Skeletal muscle cell (primary cell): ENCODE measurements around the gene CPLANE2.
"Not testable (repeated sequence)": the region's sequence is repeated elsewhere in the genome, so short reads cannot be mapped to it uniquely, and the experiment has no call there.

Experiments used
- DNase-seq: peaks from one replicate; pipeline ENCODE4 v3.0.0-alpha.2; 2010; ENCODE audit warnings: low read depth
- H3K4me3 ChIP-seq: 2 replicates; pipeline ENCODE4 v1.5.1; 2011; ENCODE audit warnings: low read depth, mild to moderate bottlenecking, control low read depth, low read length, moderate library complexity

The CPLANE2 gene, protein sequence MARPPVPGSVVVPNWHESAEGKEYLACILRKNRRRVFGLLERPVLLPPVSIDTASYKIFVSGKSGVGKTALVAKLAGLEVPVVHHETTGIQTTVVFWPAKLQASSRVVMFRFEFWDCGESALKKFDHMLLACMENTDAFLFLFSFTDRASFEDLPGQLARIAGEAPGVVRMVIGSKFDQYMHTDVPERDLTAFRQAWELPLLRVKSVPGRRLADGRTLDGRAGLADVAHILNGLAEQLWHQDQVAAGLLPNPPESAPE

DNA sequence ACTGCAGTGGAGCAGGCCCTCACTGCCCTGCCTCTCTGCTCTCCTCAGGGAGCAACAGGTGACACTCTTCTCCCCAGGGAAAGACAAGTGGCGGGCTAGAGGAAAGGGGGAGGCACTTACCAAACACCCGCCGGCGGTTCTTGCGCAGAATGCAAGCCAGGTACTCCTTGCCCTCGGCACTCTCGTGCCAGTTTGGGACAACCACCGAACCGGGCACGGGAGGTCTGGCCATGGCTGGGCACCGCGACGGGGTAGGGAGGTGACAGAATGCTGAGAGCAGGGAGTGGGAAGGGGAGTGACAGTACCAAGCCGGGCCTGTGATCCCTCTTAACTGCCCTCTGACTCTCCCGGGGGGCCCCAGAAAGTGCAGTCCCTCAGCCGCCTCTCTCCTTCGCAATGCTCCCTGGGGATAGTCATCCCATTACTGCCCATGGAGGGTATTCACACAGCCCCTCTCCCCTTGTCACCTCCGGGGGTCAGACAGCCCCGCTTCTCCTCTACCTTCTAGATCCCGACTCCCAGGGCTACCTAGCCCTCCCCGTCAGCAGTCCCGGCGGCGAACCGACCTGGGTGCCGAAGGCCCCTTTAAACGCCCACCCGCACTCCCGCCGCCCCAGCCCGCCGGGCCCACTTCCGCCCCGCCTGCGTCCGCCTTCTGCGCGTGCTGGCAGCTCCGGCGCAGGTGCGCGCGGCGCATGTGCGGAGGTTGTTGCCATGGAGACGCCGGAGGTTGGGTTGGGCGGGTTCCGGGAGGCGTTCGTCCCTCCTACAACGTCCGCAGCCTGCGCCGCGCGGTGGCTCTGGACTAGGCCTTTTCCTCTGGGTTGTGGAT is at the start of gene CPLANE2:
Gene CPLANE2 (minus strand): TSS at position 673 of the 832 bp plus-strand sequence. CDS start 441 bp downstream, at position 232.
- peak; percentile 56 for DNase-seq
- H3K4me3 ChIP-seq, result peak within 1 kb of the TSS; percentile 67

DNA sequence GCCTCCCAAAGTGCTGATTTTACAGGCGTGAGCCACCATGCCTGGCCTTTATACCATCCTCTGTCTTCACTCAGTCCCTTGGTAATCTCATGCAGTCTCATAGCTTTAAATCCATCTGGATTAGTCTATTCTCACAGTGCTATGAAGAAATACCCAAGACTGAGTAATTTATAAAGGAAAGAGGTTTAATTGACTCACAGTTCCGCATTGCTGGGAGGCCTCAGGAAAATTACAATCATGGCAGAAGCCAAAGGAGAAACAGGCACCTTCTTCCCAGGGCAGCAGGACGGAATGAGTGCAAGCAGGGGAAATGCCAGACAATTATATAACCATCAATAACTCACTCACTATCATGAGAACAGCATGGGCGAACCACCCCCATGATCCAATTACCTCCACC is 49.1 kb upstream of the CPLANE2 start:
- DNase-seq, result no peak
- H3K4me3 ChIP-seq, result no peak overlapping the region

DNA sequence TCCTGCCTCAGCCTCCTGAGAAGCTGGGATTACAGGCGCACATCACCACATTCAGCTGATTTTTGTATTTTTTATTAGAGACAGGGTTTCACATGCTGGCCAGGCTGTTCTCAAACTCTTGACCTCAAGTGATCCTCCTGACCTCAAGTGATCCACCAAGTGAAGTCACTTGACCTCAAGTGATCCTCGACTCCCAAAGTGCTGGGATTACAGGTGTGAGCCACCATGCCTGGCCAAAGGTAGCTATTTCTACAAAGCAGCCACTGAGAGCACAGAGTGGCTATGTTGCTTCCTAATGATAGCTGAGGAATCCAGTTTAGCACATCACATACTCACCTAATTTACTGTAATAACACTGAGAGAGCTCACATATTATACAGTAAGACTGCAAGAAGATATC is 44.8 kb upstream of the CPLANE2 start:
- H3K4me3 ChIP-seq, result no peak overlapping the region
- DNase-seq, result no peak

DNA sequence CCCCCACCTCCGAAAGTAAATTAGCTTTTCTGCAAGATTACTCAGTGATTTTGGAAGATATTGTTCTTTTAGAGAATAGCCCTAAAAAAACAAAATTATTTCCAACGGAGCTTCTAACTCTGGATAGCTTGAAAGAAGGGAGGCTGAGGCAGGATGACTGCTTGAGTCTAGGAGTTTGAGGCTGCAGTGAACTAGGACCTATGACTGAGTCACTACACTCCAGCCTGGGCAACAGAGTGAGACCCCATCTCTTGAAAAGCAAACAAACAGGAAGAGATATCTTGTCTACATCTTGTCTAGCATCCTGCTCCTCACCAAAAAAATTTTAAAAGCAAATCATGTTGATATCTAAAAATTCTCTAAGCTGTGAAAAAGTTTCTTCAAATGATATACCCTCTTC is 42.2 kb upstream of the CPLANE2 start:
- no peak overlapping the region for H3K4me3 ChIP-seq
- DNase-seq, result no peak

DNA sequence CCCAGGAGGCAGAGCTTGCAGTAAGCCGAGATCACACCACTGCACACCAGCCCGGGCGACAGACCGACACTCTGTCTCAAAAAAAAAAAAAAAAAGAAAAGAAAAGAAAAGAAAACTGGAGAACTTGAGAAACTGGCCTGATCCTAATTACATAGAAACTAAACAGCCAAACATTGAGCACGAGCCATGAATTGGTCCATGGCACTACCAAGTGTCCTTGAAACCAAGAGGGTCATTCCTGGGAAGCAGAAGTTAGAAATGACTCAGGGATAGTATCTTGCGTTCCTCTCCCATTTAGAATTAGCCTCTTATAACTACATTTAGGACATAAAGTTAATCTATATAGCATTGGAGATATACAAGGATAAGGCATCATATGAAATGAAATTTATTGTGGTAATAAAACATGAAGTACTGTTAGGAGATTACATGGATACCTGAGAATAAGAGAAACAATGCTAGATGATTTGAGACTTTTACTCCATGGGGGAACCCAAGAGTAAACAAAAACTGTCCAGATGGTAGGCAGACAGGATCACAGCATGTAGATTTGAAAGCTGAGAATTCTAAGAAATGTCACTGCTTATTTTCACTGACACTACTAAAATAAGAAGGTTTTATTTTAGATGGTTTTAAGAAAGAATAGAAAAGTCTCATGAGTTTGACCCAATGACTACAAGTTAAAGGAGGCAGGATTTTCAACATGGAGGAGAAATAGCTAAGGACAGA is 39.5 kb upstream of the CPLANE2 start:
- no peak for DNase-seq

DNA sequence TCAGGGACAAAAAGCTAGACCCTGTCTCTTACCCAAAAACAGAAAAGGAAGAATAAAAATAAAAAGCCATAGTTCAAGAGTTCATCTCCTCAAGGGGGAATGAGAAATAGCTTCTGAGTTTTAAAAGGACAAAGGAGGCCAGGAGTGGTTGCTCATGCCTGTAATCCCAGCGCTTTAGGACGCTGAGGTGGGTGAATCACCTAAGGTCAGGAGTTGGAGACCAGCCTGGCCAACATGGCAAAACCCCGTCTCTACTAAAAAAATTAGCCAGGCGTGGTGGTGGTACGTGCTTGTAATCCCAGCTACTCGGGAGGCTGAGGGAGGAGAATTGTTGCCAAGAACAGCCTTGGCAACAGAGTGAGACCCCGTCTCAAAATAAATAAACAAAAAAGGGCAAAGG is 38.6 kb upstream of the CPLANE2 start:
- no peak overlapping the region for H3K4me3 ChIP-seq
- DNase-seq, result no peak

More for the DNA sequence above, 39.5 kb upstream of the CPLANE2 start:
- no peak overlapping the region for H3K4me3 ChIP-seq

DNA sequence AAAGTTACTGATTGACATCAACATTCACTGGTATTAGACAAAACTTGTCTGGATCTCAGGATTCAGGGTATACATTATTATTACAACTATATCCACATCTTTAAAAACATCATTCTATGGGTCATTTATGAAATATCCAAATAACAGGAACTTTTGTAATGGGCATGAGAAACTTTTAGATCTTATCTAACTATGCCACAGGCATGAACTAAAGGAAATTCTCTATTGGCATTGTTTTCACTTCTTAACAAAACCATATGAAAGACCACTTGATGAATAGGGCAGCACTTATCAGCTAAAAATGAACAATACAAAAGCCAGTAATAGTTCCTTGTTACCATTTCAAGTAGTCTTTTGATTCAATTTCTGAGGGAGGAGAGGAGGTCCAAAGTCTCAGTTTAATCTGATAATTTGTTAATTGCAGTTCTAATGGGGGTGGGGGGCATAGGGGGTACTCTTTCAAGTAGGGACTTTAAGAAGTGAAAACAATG is 30.8 kb upstream of the CPLANE2 start:
- no peak for DNase-seq
- H3K4me3 ChIP-seq, result no peak overlapping the region

DNA sequence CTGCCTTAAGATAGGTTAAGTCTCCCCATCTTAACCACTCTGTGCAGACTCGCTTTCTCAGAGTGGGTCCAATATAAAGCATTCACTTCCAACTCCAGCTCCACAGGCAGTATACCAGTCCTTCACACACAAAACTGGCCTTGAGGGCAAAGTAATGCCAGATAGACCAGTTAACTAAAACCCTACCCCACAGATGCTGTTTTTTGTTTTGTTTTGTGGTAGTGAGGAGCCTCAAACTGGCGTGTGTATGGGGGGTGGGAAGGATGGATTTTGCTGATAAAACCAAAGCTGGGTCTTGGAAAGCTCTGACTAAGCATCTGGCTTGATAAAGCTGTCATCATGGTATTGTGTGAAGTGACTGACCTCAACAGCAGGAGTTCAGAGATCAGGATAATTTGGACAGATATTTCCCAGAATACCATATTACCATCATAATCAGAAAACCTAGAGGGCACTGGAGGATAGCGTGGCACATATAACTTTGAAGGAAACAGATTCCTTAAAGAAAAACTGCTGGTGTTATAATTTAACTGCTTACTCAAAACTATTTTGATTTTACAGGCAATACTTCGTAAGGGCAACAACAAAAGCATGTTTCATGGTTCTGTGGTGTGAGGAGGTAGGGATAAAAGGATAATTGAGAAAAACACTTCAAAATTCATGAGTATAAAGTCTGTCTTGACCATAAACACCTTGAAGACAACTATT is 29.6 kb upstream of the CPLANE2 start:
- no peak for DNase-seq

DNA sequence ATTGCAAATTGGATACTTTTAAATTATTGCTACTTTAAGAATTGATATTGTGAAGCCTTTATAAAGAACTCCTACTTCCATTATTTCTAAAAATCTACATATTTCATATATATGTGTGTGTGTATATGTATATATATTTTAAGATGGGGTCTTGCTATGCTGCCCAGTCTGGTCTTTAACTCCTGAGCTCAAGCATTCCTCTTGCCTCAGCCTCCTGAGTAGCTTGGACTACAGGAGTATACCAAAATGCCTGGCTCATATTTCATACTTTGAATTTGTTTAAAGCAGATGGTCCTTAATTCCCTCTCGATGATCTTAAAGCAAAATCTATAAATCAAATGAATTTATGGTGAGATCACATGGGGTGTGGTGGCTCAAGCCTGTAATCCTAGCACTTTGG is 25.1 kb upstream of the CPLANE2 start:
- DNase-seq, result no peak
- H3K4me3 ChIP-seq, result no peak overlapping the region

More for the DNA sequence above, 29.6 kb upstream of the CPLANE2 start:
- no peak overlapping the region for H3K4me3 ChIP-seq

DNA sequence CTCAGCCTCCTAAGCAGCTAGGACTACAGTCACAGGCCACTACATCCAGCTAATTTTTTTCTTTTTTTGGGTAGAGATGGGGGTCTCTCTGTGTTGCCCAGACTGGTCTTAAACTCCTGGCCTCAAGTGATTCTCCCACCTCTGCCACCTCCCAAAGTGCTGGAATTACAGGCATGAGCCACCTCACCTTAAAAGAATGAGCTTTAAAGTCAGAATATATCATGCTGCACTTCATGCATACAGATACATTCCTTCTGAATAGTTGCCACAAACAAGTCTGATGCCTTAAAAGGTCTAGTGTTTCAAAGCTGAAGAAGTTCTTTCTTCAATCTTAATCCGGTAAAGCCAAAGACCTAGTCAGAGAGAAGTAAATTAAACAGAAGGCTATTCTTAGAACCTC is 23.8 kb upstream of the CPLANE2 start:
- DNase-seq, result no peak
- H3K4me3 ChIP-seq, result no peak overlapping the region

DNA sequence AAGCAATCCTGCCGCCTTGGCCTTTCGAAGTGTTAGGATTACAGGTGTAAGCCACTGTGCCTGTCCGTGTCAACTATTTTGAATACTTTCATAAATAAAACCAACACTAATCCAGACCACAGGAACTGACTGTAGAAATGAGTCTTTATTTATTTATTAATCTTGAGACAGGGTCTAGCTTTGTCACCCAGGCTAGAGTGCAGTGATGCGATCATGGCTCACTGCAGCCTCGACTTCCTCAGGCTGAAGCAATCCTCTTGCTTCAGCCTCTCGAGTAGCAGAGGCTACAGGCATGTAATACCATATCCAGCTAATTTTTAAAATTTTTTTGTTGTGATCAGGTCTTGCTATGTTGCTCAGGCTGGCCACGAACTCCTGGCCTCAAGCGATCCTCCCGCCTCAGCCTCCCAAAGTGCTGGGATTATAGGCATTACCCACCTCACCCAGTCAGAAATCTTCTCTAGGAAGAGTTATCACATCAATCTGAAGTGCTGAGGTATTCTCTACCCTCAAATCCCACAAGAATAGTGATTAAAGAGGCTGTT is 21.7 kb upstream of the CPLANE2 start:
- no peak overlapping the region for H3K4me3 ChIP-seq
- no peak for DNase-seq

DNA sequence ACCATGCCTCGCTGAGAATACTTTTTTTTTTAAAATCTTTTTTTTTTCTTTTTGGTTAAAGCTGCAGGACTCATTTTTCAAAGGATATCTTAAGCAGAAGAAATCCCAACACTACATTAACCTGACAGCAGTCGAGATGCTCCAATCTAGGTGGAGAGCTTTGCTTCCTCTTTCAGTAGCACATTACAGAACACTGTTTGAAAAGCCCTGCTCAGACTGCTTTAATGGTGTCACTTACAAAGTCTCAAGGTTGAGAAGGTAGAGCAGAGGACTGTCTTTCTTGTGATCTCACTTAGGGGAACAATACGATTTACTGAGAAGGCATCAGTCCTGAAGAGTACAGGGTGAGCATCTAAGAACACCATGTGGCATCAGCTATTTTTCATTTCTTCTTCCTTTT is 21.0 kb upstream of the CPLANE2 start:
- no peak for DNase-seq
- no peak overlapping the region for H3K4me3 ChIP-seq

DNA sequence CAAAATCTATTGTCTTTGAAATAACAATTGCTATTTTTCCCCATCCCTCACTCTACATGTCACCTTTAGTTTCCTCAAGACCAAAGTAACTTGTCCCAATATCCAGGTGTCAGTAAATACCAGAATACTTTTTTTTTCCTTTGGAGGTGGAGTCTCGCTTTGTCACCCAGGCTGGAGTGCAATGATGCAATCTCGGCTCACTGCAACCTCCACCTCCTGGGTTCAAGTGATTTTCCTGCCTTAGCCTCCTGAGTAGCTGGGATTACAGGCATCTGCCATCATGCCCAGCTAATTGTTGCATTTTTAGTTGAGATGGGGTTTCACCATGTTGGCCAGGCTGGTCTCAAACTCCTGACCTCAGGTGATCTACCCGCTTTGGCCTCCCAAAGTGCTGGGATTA is 20.6 kb upstream of the CPLANE2 start:
- not testable (repeated sequence) for H3K4me3 ChIP-seq, DNase-seq

DNA sequence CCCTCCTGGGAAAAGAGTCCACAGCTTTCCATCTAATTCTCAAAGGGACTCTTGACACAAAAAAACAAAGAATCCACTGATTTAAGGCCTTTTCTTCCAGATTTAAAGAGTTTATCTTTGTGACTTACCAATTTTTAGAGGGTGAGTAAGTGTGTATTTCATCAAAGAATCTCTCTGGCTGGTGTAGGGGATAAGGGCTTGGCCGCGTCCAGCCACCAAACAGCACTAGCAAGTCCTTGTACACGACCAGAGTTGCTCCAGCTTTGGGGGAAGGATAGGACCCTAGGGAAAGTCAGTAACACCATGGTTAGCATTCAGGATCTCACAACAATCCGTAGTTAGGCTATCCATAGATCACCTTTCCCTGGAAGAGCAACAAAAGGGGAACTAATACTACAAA is 19.5 kb upstream of the CPLANE2 start:
- no peak overlapping the region for H3K4me3 ChIP-seq
- no peak for DNase-seq

DNA sequence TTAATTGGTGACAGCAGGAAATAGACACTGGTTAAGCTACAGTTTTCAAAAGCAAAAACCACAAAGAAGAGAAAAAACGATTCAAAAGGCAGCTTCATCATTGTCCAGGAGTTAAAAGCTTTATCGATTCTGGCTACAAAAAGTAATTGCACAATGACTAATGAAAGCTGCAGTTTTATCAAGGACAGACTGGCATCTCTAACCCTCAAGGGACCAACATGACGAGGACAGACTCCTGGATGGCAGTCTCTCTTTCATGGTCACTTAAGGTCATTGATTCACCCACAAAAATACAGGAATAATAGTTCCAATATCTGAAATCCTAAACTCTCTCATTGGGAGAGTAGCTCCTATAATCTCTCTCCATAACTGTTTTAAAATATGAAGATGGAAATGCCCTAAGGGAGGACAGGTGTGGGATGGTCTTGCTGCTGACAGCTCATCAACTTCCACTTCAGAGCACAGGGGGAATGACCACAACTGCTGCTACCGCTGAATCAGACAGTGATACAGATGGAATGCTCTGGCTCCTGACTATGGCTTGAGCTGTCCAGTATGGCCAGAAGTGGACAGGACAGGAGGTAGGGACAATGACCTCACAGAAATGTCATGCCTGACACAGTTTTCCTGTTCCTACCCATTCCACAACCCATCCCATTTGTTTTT is 17.4 kb upstream of the CPLANE2 start:
- no peak overlapping the region for H3K4me3 ChIP-seq
- DNase-seq, result no peak

DNA sequence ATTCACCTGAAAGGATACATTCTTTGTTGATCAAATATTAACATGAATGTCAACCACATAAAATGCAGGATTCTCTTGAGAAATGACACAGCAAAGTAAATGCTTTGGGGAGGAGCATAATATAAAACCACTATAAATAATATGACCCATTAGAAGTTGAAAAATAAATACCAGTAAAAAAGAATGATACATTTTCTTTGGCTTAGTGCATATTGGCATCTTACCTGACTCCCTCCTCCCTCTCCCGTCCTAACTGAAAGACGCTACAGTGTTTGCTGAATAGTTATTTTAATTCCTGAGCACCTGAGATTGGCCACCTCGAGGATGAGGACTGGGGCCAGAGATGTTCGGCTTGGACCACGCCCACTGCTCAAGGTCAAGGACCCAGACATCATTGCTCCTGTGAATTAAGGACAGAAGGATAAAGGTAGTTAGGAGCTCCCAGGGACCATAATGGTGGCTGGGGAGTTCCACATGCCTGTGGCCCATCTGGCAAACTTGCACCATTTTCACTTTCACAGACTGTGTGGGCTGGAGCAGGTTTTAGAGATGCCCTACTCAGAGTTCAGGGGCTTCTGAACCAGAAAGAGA is 16.4 kb upstream of the CPLANE2 start:
- H3K4me3 ChIP-seq, result no peak overlapping the region
- DNase-seq, result no peak

DNA sequence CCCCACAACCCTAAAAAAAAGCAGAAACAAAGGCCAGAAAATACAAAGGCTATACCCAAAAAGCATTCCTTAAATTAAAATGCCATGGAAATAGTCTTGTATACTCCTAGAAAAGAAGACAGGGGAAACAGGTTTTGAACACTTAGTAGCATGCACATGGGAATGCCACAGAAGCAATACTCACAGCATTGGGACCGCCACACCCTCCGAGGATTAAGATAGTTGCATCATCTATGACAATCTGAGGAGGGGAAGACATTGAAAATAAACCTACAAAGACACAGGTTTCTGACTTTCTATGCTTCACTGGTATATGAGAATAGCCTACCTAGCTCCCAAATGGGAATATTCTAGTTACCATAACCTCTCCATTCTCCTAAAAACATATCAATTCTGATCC is 15.9 kb upstream of the CPLANE2 start:
- no peak overlapping the region for H3K4me3 ChIP-seq
- no peak for DNase-seq

DNA sequence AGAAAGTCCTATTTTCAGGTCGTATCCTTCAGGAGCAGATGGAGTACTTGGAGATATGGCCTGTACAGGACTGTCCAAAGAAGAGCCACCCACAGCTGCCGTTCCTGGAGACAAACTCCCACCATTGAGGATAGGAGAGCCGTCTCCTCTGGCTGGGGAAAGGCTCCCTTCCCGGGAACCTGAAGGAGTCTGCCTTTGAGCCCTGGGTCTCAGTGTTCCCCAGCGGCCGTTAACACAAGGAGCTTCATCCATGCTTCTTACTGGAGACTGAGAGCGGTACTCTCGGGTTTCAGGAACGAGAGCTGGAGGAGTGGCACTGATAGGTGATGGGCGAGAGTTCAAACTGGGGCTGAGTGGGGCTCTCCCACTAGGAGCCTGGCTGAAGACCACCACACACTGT is 14.4 kb upstream of the CPLANE2 start:
- no peak overlapping the region for H3K4me3 ChIP-seq
- DNase-seq, result no peak
